Lower leg skin (tissue), 4 donors: ENCODE data around the gene BAHCC1. TPM values are rescaled to one million over a fixed set of nuclear protein-coding genes. Genes with fewer than 3 reads are reported as not detected.
"Not testable (repeated sequence)": the region's sequence is repeated elsewhere in the genome, so short reads cannot be mapped to it uniquely, and the experiment has no call there.

Source experiments
- DNase-seq, 2 donors: peaks; one replicate each; pipeline ENCODE4 v3.0.0-alpha.2; 2019; ENCODE audit warnings: low spot score in 2 of 2
- H3K4me3 ChIP-seq: fragments of 200-600 bp; sonication (generic); 2 replicates; pipeline ENCODE4 v1.5.1; 2017; ENCODE audit warnings: mild to moderate bottlenecking, low read depth; ENCODE audit not compliant: poor library complexity, severe bottlenecking
- POLR2A ChIP-seq, 2 donors: fragments of 450-650 bp; IDR thresholded peaks; one replicate each; pipeline ENCODE4 v1.6.1; 2016 to 2017; ENCODE audit warnings: antibody characterized with exemption in 2 of 2, mild to moderate bottlenecking in 1 of 2, moderate library complexity in 1 of 2
- WGBS, 2 donors: methylation state at CpG; one replicate each; pipeline ENCODE4 v1.1.5; 2018; 5-methylcytosine and 5-hydroxymethylcytosine counted together
- intact Hi-C: fragments of 100-400 bp; cut with DNase I; formaldehyde crosslinking; loops from one replicate; pipeline ENCODE4 v1.15.0; 2023; ENCODE audit warnings: low total_unique reads
- total RNA-seq, 4 donors: library from RNA; depleted of rRNA; stranded (reverse); fragments of >200 nt; gene quantifications; one replicate each; pipeline ENCODE4 v1.1.0, GENCODE V29; 2016
- TF ChIP-seq, protein P1 (sequence below), 3 donors: fragments of 450-650 bp; IDR thresholded peaks; one replicate each; pipeline ENCODE4 v1.5.1; 2016; ENCODE audit warnings: antibody characterized with exemption in 3 of 3, mild to moderate bottlenecking in 3 of 3, moderate library complexity in 2 of 3

The BAHCC1 gene
- total RNA-seq, 4 donors from 2014 or later = 4.1 to 14.2 (median 10.0) TPM

DNA sequence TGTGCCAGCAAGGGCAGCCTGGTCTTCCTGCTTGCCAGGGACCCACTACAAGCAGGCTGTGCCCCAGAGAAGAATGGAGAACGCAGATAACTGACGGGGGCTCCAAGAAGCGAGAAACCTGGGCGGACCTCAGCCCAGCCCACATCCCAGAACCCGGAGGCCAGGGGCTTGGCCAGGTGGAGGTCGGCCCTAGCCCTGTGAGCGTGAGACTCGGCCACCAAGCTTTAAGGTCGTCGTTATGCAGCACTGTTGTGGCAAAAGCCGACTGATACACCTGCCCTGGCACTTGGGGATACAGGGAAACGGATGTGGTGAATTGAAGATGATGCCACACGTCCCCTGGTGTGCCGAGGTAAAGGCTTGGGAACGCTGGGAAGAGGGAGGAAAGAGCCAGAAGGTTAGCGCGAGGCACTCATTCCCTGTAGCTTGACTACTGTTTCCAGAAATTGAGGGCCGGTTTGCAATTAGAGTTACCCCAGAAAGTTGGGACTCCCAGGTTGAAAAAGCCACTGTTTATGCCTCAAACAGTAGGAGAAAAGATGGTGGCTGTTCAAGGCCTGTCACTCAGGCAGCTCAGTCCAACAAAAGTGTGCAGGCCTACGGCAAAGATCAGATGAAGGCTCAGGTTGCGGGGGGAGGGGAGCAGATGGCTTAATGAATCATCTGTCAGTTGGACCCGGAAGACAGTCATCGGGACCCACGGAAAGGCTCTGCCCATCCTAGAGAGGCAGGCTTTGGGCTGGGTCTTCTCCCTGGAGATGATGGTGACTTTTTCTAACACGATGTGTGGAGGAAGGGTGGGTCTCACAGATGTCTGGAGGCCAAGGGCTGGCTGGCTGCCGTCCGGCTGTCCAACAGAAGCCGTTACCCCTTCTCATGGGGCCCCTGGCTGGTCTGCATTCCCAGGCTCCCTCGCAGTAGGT lies 45.6 kb upstream of the BAHCC1 start:
- no peak overlapping the region for H3K4me3 ChIP-seq
- intact Hi-C loops = no loop called here
- TF ChIP-seq, protein P1, sequence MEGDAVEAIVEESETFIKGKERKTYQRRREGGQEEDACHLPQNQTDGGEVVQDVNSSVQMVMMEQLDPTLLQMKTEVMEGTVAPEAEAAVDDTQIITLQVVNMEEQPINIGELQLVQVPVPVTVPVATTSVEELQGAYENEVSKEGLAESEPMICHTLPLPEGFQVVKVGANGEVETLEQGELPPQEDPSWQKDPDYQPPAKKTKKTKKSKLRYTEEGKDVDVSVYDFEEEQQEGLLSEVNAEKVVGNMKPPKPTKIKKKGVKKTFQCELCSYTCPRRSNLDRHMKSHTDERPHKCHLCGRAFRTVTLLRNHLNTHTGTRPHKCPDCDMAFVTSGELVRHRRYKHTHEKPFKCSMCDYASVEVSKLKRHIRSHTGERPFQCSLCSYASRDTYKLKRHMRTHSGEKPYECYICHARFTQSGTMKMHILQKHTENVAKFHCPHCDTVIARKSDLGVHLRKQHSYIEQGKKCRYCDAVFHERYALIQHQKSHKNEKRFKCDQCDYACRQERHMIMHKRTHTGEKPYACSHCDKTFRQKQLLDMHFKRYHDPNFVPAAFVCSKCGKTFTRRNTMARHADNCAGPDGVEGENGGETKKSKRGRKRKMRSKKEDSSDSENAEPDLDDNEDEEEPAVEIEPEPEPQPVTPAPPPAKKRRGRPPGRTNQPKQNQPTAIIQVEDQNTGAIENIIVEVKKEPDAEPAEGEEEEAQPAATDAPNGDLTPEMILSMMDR (IDR thresholded peaks at IDR 0.05) = no peak
- TF ChIP-seq POLR2A (IDR thresholded peaks at IDR 0.05) = no peak
- peak in 1 of 2 donors; percentile 87 for DNase-seq
- WGBS, 2 donors = 75 to 83% methylated on average over 28 of the region's 28 CpGs

DNA sequence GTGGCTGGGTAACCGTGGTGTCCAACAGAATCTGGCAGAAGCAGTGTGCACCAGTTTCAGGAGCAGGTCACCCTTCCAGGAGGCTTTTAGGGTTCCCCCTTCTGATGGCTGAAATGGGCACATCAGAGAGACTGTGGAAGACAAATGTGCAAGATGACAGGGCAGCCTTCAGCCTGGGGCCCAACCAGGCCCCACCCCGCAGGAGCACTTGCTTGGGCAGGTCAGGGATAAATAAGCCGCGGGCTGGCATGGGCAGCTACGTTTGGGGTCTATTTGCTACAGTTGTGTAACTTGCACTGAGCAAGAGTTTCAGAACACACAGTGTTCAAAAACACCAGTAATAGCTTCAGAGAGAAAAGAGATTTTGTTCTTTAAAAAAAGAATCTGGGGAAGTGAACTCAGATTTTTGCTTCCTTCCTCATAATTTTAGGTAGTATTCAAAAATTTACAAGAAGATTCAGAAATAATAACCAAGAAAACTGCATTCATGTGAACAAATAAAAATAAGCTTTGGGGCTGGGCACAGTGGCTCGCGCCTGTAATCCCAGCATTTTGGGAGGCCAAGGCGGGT lies 44.9 kb upstream of the BAHCC1 start:
- intact Hi-C loops = no loop called here
- 58 to 62% methylated on average over 8 of the region's 8 CpGs for WGBS, 2 donors
- no peak for TF ChIP-seq POLR2A (IDR thresholded peaks at IDR 0.05)
- TF ChIP-seq, protein P1 (IDR thresholded peaks at IDR 0.05) = no peak
- no peak for DNase-seq
- no peak overlapping the region for H3K4me3 ChIP-seq

DNA sequence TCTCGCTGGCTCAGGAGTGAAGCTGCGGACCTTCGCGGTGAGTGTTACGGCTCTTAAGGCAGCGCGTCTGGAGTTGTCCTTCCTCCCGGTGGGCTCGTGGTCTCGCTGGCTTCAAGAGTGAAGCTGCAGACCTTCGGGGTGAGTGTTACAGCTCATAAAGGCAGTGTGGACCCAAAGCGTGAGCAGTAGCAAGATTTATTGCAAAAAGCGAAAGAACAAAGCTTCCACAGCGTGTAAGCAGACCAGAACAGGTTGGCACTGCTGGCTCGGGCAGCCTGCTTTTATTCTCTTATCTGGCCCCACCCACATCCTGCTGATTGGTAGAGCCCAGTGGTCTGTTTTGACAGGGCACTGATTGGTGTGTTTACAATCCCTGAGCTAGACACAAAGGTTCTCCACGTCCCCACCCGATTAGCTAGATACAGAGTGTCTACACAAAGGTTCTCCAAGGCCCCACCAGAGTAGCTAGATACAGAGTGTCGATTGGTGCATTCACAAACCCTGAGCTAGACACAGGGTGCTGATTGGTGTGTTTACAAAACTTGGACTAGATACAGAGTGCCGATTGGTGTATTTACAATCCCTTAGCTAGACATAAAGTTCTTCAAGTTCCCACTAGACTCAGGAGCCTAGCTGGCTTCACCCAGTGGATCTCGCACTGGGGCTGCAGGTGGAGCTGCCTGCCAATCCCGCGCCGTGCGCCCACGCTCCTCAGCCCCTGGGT lies 43.8 kb upstream of the BAHCC1 start:
- intact Hi-C loops, DNase-seq, H3K4me3 ChIP-seq: not testable (repeated sequence)
- 82 to 90% methylated on average over 25 of the region's 25 CpGs for WGBS, 2 donors

DNA sequence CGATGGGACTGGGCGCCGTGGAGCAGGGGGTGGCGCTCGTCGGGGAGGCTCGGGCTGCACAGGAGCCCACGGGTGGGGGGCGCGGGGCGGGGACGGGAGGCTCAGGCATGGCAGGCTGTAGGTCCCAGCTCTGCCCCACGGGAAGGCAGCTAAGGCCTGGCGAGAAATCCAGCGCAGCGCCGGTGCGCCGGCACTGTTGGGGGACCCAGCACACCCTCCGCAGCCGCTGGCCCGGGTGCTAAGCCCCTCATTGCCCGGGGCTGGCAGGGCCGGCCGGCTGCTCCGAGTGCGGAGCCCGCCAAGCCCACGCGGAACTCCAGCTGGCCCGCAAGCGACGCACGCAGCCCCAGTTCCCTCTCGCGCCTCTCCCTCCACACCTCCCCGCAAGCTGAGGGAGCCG lies 43.2 kb upstream of the BAHCC1 start:
- DNase-seq, H3K4me3 ChIP-seq, intact Hi-C loops: not testable (repeated sequence)
- 92 to 93% methylated on average over 16 to 27 of the region's 38 CpGs for WGBS, 2 donors

DNA sequence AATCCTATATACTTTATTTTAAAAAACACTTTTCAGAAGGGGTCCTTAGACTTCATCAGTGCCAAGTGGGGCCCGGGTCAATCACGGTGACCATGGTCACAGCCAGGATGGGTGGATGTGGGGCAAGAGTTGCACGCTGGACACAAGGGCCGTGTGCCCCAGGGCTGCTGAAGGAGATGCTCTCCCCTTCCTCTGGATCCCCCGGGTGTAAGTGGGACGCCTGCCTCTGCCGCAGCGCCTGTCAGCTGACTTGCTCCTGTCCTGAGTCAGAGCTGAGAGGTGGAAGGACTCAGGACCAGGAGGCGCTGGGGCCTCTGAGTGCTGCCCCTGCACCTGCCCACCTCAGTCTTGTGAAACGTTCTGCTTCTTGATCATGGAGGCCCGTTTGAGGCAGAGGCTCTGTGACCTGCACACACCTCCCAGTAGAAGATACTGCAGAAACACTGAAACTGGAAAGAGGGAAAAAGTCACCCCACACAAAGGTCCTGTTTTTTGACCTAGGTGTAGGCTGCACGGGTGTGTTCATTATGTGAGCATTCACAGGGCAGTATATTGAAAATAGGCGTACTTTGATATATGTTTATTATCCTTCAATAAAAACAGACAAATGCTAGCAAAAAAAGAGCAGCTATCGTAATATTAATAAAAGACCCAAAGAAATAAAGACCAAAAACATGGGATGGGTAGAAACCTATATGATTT lies 40.9 kb upstream of the BAHCC1 start:
- WGBS, 2 donors = 83 to 84% methylated on average over 14 of the region's 14 CpGs
- intact Hi-C loops = no loop called here
- TF ChIP-seq, protein P1 (IDR thresholded peaks at IDR 0.05) = no peak
- TF ChIP-seq POLR2A (IDR thresholded peaks at IDR 0.05) = no peak
- DNase-seq = no peak
- no peak overlapping the region for H3K4me3 ChIP-seq

DNA sequence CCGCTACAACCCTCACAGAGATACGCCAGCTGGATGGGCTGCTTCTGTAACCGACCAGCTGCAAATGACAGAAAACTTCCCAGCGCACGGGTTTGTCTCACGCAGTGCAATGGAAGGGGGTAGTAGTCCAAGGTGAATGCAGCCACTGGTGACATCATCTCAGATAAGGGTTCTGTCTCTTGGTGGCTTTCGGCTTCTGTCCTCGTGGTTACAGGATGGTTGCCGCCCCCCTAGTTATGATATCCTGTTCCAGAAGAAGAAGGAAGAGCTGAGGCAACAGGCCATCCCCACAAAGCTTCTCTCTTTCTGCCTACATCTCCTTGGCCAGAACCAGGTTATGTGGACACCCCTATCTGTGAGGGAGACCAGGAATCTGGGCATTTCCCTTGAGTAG lies 40.3 kb upstream of the BAHCC1 start:
- intact Hi-C loops = no loop called here
- 86 to 91% methylated on average over 9 of the region's 9 CpGs for WGBS, 2 donors
- DNase-seq = no peak
- no peak overlapping the region for H3K4me3 ChIP-seq
- no peak for TF ChIP-seq POLR2A (IDR thresholded peaks at IDR 0.05)
- TF ChIP-seq, protein P1 (IDR thresholded peaks at IDR 0.05) = no peak
